Fibroblast of mammary gland (primary cell): Measurements from ENCODE around the gene LGALS8.

Experiments used
- DNase-seq: peaks from one replicate; pipeline ENCODE4 v3.0.0-alpha.2; 2010; ENCODE audit warnings: low read depth
- H3K4me3 ChIP-seq: 2 replicates; pipeline ENCODE4 v1.5.1; 2011; ENCODE audit warnings: low read depth, mild to moderate bottlenecking, low read length, moderate library complexity; ENCODE audit not compliant: control insufficient read depth
- CTCF ChIP-seq: conservative IDR thresholded peaks from 2 replicates; pipeline ENCODE4 v1.5.1; 2011; ENCODE audit warnings: low read depth, low read length, inconsistent platforms; ENCODE audit not compliant: control insufficient read depth, insufficient read depth

The LGALS8 gene

GRCh38 chr1:236552096-236552495 is 28.3 kb downstream of the LGALS8 start:
- no peak overlapping the region for H3K4me3 ChIP-seq
- no peak for TF ChIP-seq CTCF
- no peak for DNase-seq

GRCh38 chr1:236552901-236553300 is 29.1 kb downstream of the LGALS8 start:
- DNase-seq: no peak
- no peak overlapping the region for H3K4me3 ChIP-seq
- TF ChIP-seq CTCF: no peak

- TF ChIP-seq CTCF: no peak
- DNase-seq: no peak
These were observed 29.6 kb downstream of the LGALS8 start for GRCh38 chr1:236553370-236553769.

GRCh38 chr1:236556606-236557005 is 32.8 kb downstream of the LGALS8 start:
- no peak for TF ChIP-seq CTCF
- no peak overlapping the region for H3K4me3 ChIP-seq
- no peak for DNase-seq

More at GRCh38 chr1:236553370-236553769, 29.6 kb downstream of the LGALS8 start:
- no peak overlapping the region for H3K4me3 ChIP-seq

- no peak overlapping the region for H3K4me3 ChIP-seq
- TF ChIP-seq CTCF: no peak
- no peak for DNase-seq
These were observed 34.3 kb downstream of the LGALS8 start for GRCh38 chr1:236558081-236558480.

- DNase-seq: no peak
- no peak for TF ChIP-seq CTCF
- no peak overlapping the region for H3K4me3 ChIP-seq
These were observed 35.1 kb downstream of the LGALS8 start for GRCh38 chr1:236558846-236559245.

- H3K4me3 ChIP-seq: no peak overlapping the region
- no peak for TF ChIP-seq CTCF
- no peak for DNase-seq
These were observed 36.5 kb downstream of the LGALS8 start for GRCh38 chr1:236560213-236560771.
